Loucy (cell line): ENCODE measurements around the gene NUP205.

Experiments used
- CTCF ChIP-seq: fragments of 200-600 bp; sonication (generic); conservative IDR thresholded peaks from 2 replicates; pipeline ENCODE4 v1.5.1; 2014; ENCODE audit warnings: mild to moderate bottlenecking, antibody characterized with exemption, low read length
- EZH2phosphoT487 ChIP-seq: fragments of 200-600 bp; IDR thresholded peaks from 2 replicates; pipeline ENCODE4 v1.6.1; 2018; ENCODE audit warnings: antibody characterized with exemption, mild to moderate bottlenecking, moderate library complexity, borderline replicate concordance

GRCh38 chr7:135560631-135561030, 2.9 kb downstream of the NUP205 start:
- TF ChIP-seq CTCF (no peak), EZH2phosphoT487 (no peak)
